Kidney glomerular epithelial cell (primary cell): ENCODE results near the gene CTIF.

Source experiments
- DNase-seq: peaks from one replicate; lab custom pipeline; 2025; lab: John Stamatoyannopoulos, UW

CTIF gene

GRCh38 chr18:48835745-48836170 lies 296.9 kb downstream of the CTIF start:
- DNase-seq: no peak

- no peak for DNase-seq
These were observed 297.5 kb downstream of the CTIF start for GRCh38 chr18:48836231-48836805.

GRCh38 chr18:48836806-48837615 lies 298.2 kb downstream of the CTIF start:
- no peak for DNase-seq

- no peak for DNase-seq
These were observed 298.8 kb downstream of the CTIF start for GRCh38 chr18:48837676-48838075.

- DNase-seq: no peak
These were observed 299.4 kb downstream of the CTIF start for GRCh38 chr18:48838166-48838775.

GRCh38 chr18:48838921-48839818 lies 300.3 kb downstream of the CTIF start:
- DNase-seq: peak; percentile 47

- no peak for DNase-seq
These were observed 301.1 kb downstream of the CTIF start for GRCh38 chr18:48839819-48840490.

GRCh38 chr18:48840491-48840877 lies 301.7 kb downstream of the CTIF start:
- no peak for DNase-seq

- DNase-seq: no peak
These were observed 302.8 kb downstream of the CTIF start for GRCh38 chr18:48841381-48842258.

- peak; percentile 80 for DNase-seq
These were observed 303.6 kb downstream of the CTIF start for GRCh38 chr18:48842259-48843061.

GRCh38 chr18:48843162-48843561 lies 304.3 kb downstream of the CTIF start:
- DNase-seq: no peak

- no peak for DNase-seq
These were observed 304.8 kb downstream of the CTIF start for GRCh38 chr18:48843596-48843995.

- no peak for DNase-seq
These were observed 305.4 kb downstream of the CTIF start for GRCh38 chr18:48844271-48844670.

GRCh38 chr18:48845174-48845573 lies 306.3 kb downstream of the CTIF start:
- no peak for DNase-seq

GRCh38 chr18:48846423-48846932 lies 307.6 kb downstream of the CTIF start:
- DNase-seq: no peak

GRCh38 chr18:48847807-48848486 lies 309.1 kb downstream of the CTIF start:
- no peak for DNase-seq

- DNase-seq: peak; percentile 86
These were observed 309.9 kb downstream of the CTIF start for GRCh38 chr18:48848641-48849143.

GRCh38 chr18:48850822-48851598 lies 312.2 kb downstream of the CTIF start:
- no peak for DNase-seq
